Subcutaneous adipose tissue (tissue), 4 donors: ENCODE measurements around the gene RABEP1. TPM values are rescaled to one million over a fixed set of nuclear protein-coding genes. Genes with fewer than 3 reads are reported as not detected.

Experiments
- total RNA-seq, 4 donors: library from RNA; depleted of rRNA; stranded (reverse); fragments of >200 nt; gene quantifications; one replicate each; pipeline ENCODE4 v1.1.0, GENCODE V29; 2016
- TF ChIP-seq, protein P1 (sequence below): fragments of 450-650 bp; IDR thresholded peaks from one replicate; pipeline ENCODE4 v1.5.1; 2016; ENCODE audit warnings: low read depth, mild to moderate bottlenecking, control low read depth, antibody characterized with exemption, moderate library complexity

Gene RABEP1
- total RNA-seq, 4 donors from 2014 or later = 59.5 to 72.1 (median 63.3) TPM

DNA sequence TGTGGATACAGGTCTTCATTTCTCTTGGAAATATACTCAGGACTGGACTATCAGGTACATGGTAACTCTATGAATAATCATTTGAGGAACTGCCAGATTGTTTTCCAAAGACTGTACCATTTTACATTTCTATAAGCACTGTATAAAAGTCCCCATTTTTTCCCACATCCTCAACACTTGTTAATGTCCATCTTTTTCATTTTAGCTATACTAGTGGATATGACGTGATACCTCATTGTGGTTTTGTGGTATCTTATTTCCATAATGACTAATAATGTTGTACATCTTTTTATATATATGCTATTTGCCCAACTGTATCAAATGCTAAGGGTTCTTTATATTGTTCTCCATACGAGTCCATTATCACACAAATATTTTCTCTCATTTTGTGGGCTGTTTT lies 114.5 kb downstream of the RABEP1 start:
- TF ChIP-seq, protein P1, sequence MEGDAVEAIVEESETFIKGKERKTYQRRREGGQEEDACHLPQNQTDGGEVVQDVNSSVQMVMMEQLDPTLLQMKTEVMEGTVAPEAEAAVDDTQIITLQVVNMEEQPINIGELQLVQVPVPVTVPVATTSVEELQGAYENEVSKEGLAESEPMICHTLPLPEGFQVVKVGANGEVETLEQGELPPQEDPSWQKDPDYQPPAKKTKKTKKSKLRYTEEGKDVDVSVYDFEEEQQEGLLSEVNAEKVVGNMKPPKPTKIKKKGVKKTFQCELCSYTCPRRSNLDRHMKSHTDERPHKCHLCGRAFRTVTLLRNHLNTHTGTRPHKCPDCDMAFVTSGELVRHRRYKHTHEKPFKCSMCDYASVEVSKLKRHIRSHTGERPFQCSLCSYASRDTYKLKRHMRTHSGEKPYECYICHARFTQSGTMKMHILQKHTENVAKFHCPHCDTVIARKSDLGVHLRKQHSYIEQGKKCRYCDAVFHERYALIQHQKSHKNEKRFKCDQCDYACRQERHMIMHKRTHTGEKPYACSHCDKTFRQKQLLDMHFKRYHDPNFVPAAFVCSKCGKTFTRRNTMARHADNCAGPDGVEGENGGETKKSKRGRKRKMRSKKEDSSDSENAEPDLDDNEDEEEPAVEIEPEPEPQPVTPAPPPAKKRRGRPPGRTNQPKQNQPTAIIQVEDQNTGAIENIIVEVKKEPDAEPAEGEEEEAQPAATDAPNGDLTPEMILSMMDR = no peak

DNA sequence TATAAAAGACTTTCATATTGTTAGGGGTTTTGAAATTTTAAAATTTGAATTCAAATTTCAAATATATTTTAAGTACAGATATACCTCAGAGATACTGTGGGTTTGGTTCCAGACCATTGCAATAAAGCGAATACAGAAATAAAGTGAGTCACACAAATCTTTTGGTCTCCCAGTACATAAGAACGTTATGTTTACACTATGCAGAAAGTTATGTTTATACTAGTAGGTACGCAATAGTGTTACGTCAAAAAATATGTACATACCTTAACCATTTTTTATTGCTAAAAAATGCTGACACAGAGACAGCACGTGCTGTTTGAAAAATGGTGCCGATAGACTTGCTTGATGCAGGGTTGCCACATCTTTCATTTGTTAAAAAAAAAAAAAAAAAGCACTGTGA lies 117.7 kb downstream of the RABEP1 start:
- TF ChIP-seq, protein P1 = no peak

DNA sequence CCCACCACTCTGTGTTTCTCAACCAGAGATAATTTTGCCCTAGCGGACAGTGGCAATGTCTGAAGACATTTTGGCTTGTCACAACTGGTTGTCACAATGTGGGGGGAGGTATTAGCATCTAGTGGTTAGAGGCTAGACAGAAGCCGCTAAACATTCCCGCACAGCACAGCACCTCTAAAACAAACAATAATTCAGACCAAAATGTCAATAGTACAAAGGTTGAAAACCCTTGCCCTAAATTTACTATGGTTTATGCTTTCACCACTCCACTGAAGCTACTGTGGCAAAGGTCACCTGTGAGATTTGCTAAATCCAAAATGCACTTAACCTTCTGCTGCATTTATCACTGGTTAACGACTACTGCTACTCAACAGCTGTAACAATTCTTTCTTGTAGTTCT lies 123.3 kb downstream of the RABEP1 start:
- TF ChIP-seq, protein P1 = no peak

- TF ChIP-seq, protein P1 = no peak
Observed at GRCh38 chr17:5408186-5408585, 126.1 kb downstream of the RABEP1 start.

DNA sequence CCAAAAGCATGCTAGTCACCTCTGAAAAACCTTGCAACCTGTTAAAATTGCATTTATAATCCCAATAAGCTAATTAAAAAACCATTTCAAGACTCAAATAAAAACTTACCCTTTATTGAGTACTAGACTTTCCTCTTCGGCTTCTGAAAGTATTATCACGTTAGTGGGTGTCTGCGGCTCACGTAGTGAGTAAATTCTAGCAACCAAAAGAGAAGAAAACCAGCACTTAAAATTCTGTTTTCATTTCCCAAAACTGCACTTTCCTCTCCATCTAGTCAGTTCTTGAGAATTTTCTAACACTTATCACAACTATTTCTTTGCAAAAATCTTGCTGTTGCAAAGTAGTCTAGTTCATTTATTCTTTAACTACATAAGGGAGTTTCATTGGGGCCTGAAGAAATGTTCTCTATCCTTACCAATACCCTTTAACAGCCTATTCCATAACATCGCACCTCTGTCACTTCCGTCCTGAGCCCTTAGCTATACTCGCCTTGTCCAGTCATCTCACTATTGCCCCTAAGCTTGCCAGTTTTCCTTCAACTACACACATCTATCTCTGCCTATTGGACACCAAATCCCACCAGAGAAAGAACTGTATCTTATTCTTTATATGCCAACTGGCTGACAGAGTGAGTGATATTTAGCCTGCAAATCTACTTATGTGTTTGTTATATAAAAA lies 128.6 kb downstream of the RABEP1 start:
- TF ChIP-seq, protein P1 = no peak

GRCh38 chr17:5413682-5414081 lies 131.6 kb downstream of the RABEP1 start:
- TF ChIP-seq, protein P1 = no peak

DNA sequence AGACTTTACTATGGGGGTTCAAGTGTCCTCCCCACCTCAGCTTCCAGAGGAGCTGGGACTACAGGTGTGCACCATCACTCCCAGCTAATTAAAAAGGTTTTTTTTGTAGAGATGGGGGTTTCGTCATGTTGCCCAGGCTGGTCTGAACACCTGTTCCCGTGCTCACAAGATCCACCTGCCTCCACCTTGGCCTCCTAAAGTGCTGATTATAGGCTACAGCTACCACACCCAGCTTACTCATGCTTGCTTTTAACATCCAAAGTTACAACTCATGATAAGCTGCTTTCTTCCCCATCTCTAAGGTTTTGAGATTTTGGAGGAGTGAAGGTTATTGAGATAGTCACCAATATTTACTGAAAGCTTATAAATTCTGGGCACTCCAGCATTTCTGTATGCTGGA lies 134.8 kb downstream of the RABEP1 start:
- TF ChIP-seq, protein P1 = no peak
